NCI-H1105 treated with DMSO at 0.1 percent for 48 hours (cell line): Measurements from ENCODE around the gene SMIM38.

Source experiments
- DNase-seq: peaks from one replicate; lab custom pipeline; 2025; lab: John Stamatoyannopoulos, UW

Gene SMIM38

GRCh38 chr11:69183613-69184012 is 27.9 kb downstream of the SMIM38 start:
- DNase-seq, result no peak

- no peak for DNase-seq
Observed at GRCh38 chr11:69186316-69187260, 30.9 kb downstream of the SMIM38 start.

DNA sequence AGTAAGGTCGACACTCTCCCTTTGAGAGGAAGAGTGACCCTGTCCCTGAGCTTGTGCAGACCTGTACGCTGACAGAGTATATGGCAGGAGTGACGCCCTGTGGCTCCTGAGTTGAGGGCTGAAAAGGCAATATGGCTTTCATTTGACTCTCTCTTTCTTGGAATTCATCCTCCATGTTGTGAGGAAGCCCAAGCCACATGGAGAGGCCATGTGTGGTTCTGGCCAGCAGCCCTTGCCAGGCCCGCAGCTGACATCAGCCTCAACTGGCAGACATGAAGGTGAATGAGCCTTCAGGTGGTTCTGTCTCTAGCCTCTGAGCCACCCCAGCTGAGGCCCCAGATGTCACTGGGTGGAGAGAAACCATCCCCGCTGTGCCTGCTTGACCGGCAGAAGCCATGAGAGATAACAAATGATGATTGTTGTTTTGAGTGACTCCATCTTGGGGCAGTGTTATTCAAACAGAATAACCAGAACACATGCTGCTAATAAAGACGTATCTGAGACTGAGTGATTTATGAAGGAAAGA is 31.9 kb downstream of the SMIM38 start:
- DNase-seq, result no peak

GRCh38 chr11:69189059-69189458 is 33.3 kb downstream of the SMIM38 start:
- no peak for DNase-seq

- DNase-seq, result no peak
Observed at GRCh38 chr11:69190796-69191536, 35.2 kb downstream of the SMIM38 start.

DNA sequence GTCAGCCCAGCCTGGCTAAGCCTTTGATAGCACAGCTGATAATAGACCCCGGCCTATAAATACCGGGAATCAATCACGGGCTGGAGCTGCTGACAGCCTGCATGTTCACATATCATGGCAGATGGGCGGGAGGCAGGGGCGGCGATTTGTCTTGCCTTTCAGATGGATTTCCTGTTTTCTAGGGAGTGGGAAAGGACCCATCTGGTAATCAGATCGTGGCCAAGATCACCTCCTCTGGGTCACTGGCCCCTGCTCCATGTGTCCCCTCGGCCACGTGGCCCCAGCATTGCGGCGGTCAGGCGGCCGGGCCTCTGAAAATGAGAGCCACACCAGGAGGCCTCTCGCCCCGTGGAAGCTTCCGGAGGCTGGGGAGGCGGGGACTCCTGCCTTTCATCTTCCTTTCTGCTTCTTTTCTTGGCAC is 36.6 kb downstream of the SMIM38 start:
- DNase-seq, result no peak

DNA sequence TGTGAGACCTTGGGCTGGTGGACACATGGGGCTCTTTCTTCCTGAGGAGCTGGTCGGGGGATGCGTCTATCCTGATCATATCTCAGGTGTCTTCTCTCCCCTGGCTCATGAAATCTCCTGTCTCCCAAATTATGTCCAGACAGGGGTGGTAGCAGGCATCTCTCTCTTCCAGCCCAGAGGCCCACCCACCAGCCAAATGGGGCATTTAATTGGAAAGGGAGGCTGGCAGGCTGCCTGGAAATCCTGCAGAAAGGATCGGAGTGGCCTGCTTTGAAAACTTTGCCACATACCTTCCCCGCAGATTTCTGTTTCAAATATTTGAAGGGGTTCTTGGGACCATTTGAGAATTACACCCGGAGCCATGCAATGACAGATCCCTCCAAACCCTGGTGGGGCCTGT is 37.4 kb downstream of the SMIM38 start:
- no peak for DNase-seq

GRCh38 chr11:69193629-69194028 is 37.9 kb downstream of the SMIM38 start:
- DNase-seq, result no peak

DNA sequence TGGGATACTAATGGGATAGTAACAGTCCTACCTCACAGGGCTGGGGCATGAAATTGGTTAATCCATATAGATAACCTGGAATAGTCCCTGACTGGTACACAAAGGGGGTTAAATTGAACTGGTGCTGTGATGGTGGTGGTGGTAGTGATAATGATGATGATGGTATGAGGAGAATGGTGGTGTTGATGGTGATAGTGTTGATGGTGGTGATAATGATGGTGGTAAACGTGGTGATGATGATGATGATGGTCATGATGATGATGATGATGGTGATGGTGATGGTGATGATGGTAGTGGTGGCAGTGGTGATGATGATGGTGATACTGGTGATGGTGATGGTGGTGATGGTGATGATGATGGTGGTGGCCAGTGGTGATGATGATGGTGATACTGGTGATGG is 38.7 kb downstream of the SMIM38 start:
- DNase-seq, result no peak

DNA sequence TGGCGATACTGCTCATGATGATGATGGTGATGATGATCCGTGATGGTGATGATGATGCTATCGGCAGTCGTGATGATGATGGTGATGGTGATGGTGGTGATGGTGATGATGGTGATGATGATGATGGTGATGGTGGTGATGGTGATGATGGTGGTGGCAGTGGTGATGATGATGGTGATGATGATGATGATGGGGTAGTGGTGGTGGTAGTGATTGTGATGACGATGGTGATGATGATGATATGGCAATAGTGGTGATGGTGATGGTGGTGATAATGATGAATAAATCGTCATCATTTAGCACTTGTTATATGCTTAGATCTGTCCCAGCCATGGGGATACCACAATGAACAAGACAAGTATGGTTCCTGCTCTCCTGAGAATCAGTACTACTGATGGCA is 39.2 kb downstream of the SMIM38 start:
- DNase-seq, result no peak

GRCh38 chr11:69195824-69196782 is 40.4 kb downstream of the SMIM38 start:
- no peak for DNase-seq

GRCh38 chr11:69196783-69197169 is 41.0 kb downstream of the SMIM38 start:
- no peak for DNase-seq

GRCh38 chr11:69198891-69199582 is 43.3 kb downstream of the SMIM38 start:
- DNase-seq, result no peak

DNA sequence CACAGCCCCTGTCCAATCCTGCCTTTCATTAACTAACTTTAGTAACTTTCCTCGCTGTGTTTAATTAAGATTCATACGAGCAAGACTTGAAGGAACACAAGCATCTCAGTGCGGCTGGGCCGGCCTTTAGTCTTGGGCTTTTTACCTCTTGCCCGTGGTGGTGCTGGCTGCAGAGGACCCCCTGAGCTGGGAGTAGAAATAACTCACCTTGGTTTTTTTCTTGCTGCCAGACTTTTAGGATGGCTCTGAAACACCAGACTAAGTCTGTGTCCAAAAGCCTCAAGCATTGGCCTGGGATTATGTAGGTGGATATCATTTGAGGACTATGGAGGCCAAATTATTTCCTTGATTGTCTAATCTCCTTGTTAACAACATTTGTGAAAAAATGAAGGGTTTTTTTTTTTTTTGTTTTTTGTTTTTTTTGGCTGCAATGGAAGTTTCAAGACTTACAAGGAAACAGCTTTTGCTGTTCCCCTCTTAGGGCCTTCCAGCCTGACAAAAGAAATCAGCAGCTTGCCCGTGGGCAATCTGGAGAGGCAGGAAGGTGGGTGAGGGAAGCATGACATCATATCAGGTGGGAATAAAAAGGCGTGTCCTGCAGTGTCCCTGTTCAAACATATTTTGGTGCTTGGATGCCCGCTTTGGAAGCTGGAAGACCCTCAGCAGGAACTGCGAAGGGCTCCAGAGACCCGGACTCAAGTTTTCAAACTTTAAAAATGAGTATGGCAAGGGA is 44.0 kb downstream of the SMIM38 start:
- no peak for DNase-seq

GRCh38 chr11:69200331-69201065 is 44.8 kb downstream of the SMIM38 start:
- DNase-seq, result no peak

DNA sequence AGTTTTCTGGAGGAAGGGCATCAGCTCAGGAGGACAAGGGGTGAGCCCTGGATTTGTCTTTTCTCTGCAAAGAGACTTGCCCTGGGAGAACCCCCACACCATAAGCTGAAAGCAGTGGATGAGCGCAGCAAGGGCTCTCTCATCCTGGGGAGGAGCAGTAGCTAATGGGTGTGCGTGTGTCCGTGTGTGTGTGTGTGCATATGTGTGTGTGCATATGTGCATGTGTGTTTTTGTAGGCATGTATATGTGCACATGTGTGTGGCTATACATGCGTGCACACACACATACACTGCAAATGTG is 45.3 kb downstream of the SMIM38 start:
- DNase-seq, result no peak

- DNase-seq, result no peak
Observed at GRCh38 chr11:69201764-69202370, 46.1 kb downstream of the SMIM38 start.

GRCh38 chr11:69202511-69203221 is 46.9 kb downstream of the SMIM38 start:
- DNase-seq, result no peak

GRCh38 chr11:69203381-69203780 is 47.6 kb downstream of the SMIM38 start:
- no peak for DNase-seq
